ENCODE measurements around the gene SLC35F5.
"Not testable (repeated sequence)": the region's sequence is repeated elsewhere in the genome, so short reads cannot be mapped to it uniquely, and the experiment has no call there.

Gene SLC35F5

GRCh38 chr2:113756355-113757137, at the start of gene SLC35F5:
Gene SLC35F5 (minus strand): TSS chr2:113756642. CDS start chr2:113756409, 233 bp downstream.
- DNase-seq = peak; percentile 77

- no peak for DNase-seq
Measured at GRCh38 chr2:113799375-113799774, 42.9 kb upstream of the SLC35F5 start.

- no peak for DNase-seq
Measured at GRCh38 chr2:113797237-113797636, 40.8 kb upstream of the SLC35F5 start.

GRCh38 chr2:113796592-113797175, 40.2 kb upstream of the SLC35F5 start:
- DNase-seq = no peak

GRCh38 chr2:113795405-113795920, 39.0 kb upstream of the SLC35F5 start:
- no peak for DNase-seq

- no peak for DNase-seq
Measured at GRCh38 chr2:113791697-113792590, 35.5 kb upstream of the SLC35F5 start.

- peak; percentile 11 for DNase-seq
Measured at GRCh38 chr2:113784823-113785744, 28.6 kb upstream of the SLC35F5 start.

- DNase-seq = no peak
Measured at GRCh38 chr2:113780472-113780871, 24.0 kb upstream of the SLC35F5 start.

- no peak for DNase-seq
Measured at GRCh38 chr2:113777371-113777770, 20.9 kb upstream of the SLC35F5 start.

- no peak for DNase-seq
Measured at GRCh38 chr2:113776949-113777348, 20.5 kb upstream of the SLC35F5 start.

GRCh38 chr2:113774616-113775015, 18.2 kb upstream of the SLC35F5 start:
- not testable (repeated sequence) for DNase-seq

- no peak for DNase-seq
Measured at GRCh38 chr2:113770929-113771328, 14.5 kb upstream of the SLC35F5 start.

GRCh38 chr2:113769555-113769954, 13.1 kb upstream of the SLC35F5 start:
- DNase-seq = no peak

GRCh38 chr2:113768770-113769169, 12.3 kb upstream of the SLC35F5 start:
- no peak for DNase-seq

- no peak for DNase-seq
Measured at GRCh38 chr2:113767811-113768460, 11.5 kb upstream of the SLC35F5 start.

- no peak for DNase-seq
Measured at GRCh38 chr2:113765276-113765675, 8.8 kb upstream of the SLC35F5 start.

GRCh38 chr2:113762377-113763118, 6.1 kb upstream of the SLC35F5 start:
- DNase-seq = no peak

GRCh38 chr2:113760400-113760799, 4.0 kb upstream of the SLC35F5 start:
- no peak for DNase-seq

GRCh38 chr2:113757138-113757657, 756 bp upstream of the SLC35F5 start:
- no peak for DNase-seq

- no peak for DNase-seq
Measured at GRCh38 chr2:113755835-113756354, 547 bp downstream of the SLC35F5 start.

Measured in NCI-H446 treated with DMSO at 0.1 percent for 48 hours (cell line).